ENCODE data around the gene RECK.
A peak's percentile ranks its signal among the peaks of the same experiment; 100 is the strongest.

Gene RECK

GRCh38 chr9:36018129-36018528 is 18.6 kb upstream of the RECK start:
- H3K27ac Mint-ChIP-seq, result no peak overlapping the region
- H3K36me3 Mint-ChIP-seq, result no peaks in the 10 kb centered on the region
- H3K4me1 Mint-ChIP-seq, result no peaks in the 10 kb centered on the region
- no peaks in the 10 kb centered on the region for H3K9me3 Mint-ChIP-seq
- no peak for ATAC-seq
- H3K4me3 Mint-ChIP-seq, result no peak overlapping the region
- peaks cover 4% of the 10 kb centered on the region for H3K27me3 Mint-ChIP-seq

- Mint-ChIP-seq H3K27me3 (no peaks in the 10 kb centered on the region), H3K9me3 (no peaks in the 10 kb centered on the region), H3K27ac (no peak overlapping the region), H3K36me3 (no peaks in the 10 kb centered on the region), H3K4me1 (peaks cover 5% of the 10 kb centered on the region), H3K4me3 (no peak overlapping the region)
- ATAC-seq, result no peak
Observed at GRCh38 chr9:36018891-36019720, 17.6 kb upstream of the RECK start.

GRCh38 chr9:36021968-36022367 is 14.7 kb upstream of the RECK start:
- no peaks in the 10 kb centered on the region for H3K27me3 Mint-ChIP-seq
- H3K9me3 Mint-ChIP-seq, result no peaks in the 10 kb centered on the region
- H3K4me1 Mint-ChIP-seq, result peaks cover 5% of the 10 kb centered on the region
- H3K36me3 Mint-ChIP-seq, result no peaks in the 10 kb centered on the region
- ATAC-seq, result no peak
- H3K4me3 Mint-ChIP-seq, result no peak overlapping the region
- H3K27ac Mint-ChIP-seq, result no peak overlapping the region

- Mint-ChIP-seq H3K36me3 (no peaks in the 10 kb centered on the region), H3K9me3 (no peaks in the 10 kb centered on the region), H3K4me3 (no peak overlapping the region), H3K4me1 (peaks cover 5% of the 10 kb centered on the region), H3K27ac (no peak overlapping the region), H3K27me3 (no peaks in the 10 kb centered on the region)
- ATAC-seq, result peak; percentile 82
Observed at GRCh38 chr9:36023260-36024048, 13.3 kb upstream of the RECK start.

- H3K36me3 Mint-ChIP-seq, result no peaks in the 10 kb centered on the region
- no peak overlapping the region for H3K4me3 Mint-ChIP-seq
- no peaks in the 10 kb centered on the region for H3K9me3 Mint-ChIP-seq
- peaks cover 9% of the 10 kb centered on the region for H3K4me1 Mint-ChIP-seq
- no peak overlapping the region for H3K27ac Mint-ChIP-seq
- no peaks in the 10 kb centered on the region for H3K27me3 Mint-ChIP-seq
- no peak for ATAC-seq
Observed at GRCh38 chr9:36025746-36026145, 11.0 kb upstream of the RECK start.

GRCh38 chr9:36029202-36029601 is 7.5 kb upstream of the RECK start:
- Mint-ChIP-seq H3K27ac (no peak overlapping the region), H3K9me3 (no peaks in the 10 kb centered on the region), H3K27me3 (no peaks in the 10 kb centered on the region), H3K4me3 (no peak overlapping the region), H3K4me1 (peaks cover 4% of the 10 kb centered on the region), H3K36me3 (no peaks in the 10 kb centered on the region)
- no peak for ATAC-seq

GRCh38 chr9:36029765-36030528 is 6.8 kb upstream of the RECK start:
- Mint-ChIP-seq H3K27ac (no peak overlapping the region), H3K4me1 (peaks cover 4% of the 10 kb centered on the region), H3K4me3 (no peak overlapping the region), H3K9me3 (no peaks in the 10 kb centered on the region), H3K36me3 (no peaks in the 10 kb centered on the region), H3K27me3 (no peaks in the 10 kb centered on the region)
- ATAC-seq, result no peak

- Mint-ChIP-seq H3K27ac (no peak overlapping the region), H3K4me3 (no peak overlapping the region), H3K27me3 (no peaks in the 10 kb centered on the region), H3K4me1 (peaks cover 4% of the 10 kb centered on the region), H3K36me3 (no peaks in the 10 kb centered on the region), H3K9me3 (no peaks in the 10 kb centered on the region)
- no peak for ATAC-seq
Observed at GRCh38 chr9:36030871-36031270, 5.8 kb upstream of the RECK start.

GRCh38 chr9:36031774-36032555 is 4.7 kb upstream of the RECK start:
- no peaks in the 10 kb centered on the region for H3K27me3 Mint-ChIP-seq
- H3K4me1 Mint-ChIP-seq, result peaks cover 4% of the 10 kb centered on the region
- no peak overlapping the region for H3K27ac Mint-ChIP-seq
- H3K4me3 Mint-ChIP-seq, result no peak overlapping the region
- no peak for ATAC-seq
- no peaks in the 10 kb centered on the region for H3K36me3 Mint-ChIP-seq
- no peaks in the 10 kb centered on the region for H3K9me3 Mint-ChIP-seq

- no peak for ATAC-seq
- no peaks in the 10 kb centered on the region for H3K9me3 Mint-ChIP-seq
- no peak overlapping the region for H3K4me3 Mint-ChIP-seq
- no peaks in the 10 kb centered on the region for H3K36me3 Mint-ChIP-seq
- H3K4me1 Mint-ChIP-seq, result peaks cover 13% of the 10 kb centered on the region
- H3K27me3 Mint-ChIP-seq, result no peaks in the 10 kb centered on the region
- H3K27ac Mint-ChIP-seq, result no peak overlapping the region
Observed at GRCh38 chr9:36033788-36034187, 2.9 kb upstream of the RECK start.

- peaks cover 13% of the 10 kb centered on the region for H3K4me1 Mint-ChIP-seq
- no peak overlapping the region for H3K4me3 Mint-ChIP-seq
- ATAC-seq, result no peak
- H3K36me3 Mint-ChIP-seq, result no peaks in the 10 kb centered on the region
- H3K27ac Mint-ChIP-seq, result no peak overlapping the region
- no peaks in the 10 kb centered on the region for H3K9me3 Mint-ChIP-seq
- H3K27me3 Mint-ChIP-seq, result no peaks in the 10 kb centered on the region
Observed at GRCh38 chr9:36034234-36034633, 2.5 kb upstream of the RECK start.

GRCh38 chr9:36035006-36035405 is 1.7 kb upstream of the RECK start:
- H3K36me3 Mint-ChIP-seq, result no peaks in the 10 kb centered on the region

GRCh38 chr9:36036253-36036779 is 397 bp upstream of the RECK start:
- Mint-ChIP-seq H3K4me1 (peaks cover 19% of the 10 kb centered on the region), H3K36me3 (no peaks in the 10 kb centered on the region), H3K27me3 (no peaks in the 10 kb centered on the region), H3K9me3 (no peaks in the 10 kb centered on the region), H3K27ac (no peak overlapping the region), H3K4me3 (peak overlapping the region; percentile 91)
- no peak for ATAC-seq

More at GRCh38 chr9:36035006-36035405, 1.7 kb upstream of the RECK start:
- H3K4me1 Mint-ChIP-seq, result peaks cover 13% of the 10 kb centered on the region
- H3K4me3 Mint-ChIP-seq, result no peak overlapping the region
- ATAC-seq, result no peak
- H3K9me3 Mint-ChIP-seq, result no peaks in the 10 kb centered on the region
- H3K27ac Mint-ChIP-seq, result no peak overlapping the region
- no peaks in the 10 kb centered on the region for H3K27me3 Mint-ChIP-seq

- Mint-ChIP-seq H3K4me3 (peak overlapping the region; percentile 91), H3K4me1 (peaks cover 32% of the 10 kb centered on the region), H3K27me3 (no peaks in the 10 kb centered on the region), H3K27ac (peak overlapping the region; percentile 47), H3K36me3 (no peaks in the 10 kb centered on the region), H3K9me3 (no peaks in the 10 kb centered on the region)
- no peak for ATAC-seq
Observed at GRCh38 chr9:36037549-36038122, 923 bp downstream of the RECK start.
